Fibroblast of peridontal ligament (primary cell): Measurements from ENCODE around the gene PITPNB.

Experiments
- DNase-seq: peaks from one replicate; pipeline ENCODE4 v3.0.0-alpha.2; 2010; ENCODE audit errors: extremely low read depth

PITPNB gene

GRCh38 chr22:27834364-27835185 is 84.5 kb downstream of the PITPNB start:
- no peak for DNase-seq

GRCh38 chr22:27833803-27834202 is 85.3 kb downstream of the PITPNB start:
- no peak for DNase-seq

GRCh38 chr22:27832606-27833005 is 86.5 kb downstream of the PITPNB start:
- DNase-seq: no peak

GRCh38 chr22:27829620-27830019 is 89.4 kb downstream of the PITPNB start:
- no peak for DNase-seq

DNA sequence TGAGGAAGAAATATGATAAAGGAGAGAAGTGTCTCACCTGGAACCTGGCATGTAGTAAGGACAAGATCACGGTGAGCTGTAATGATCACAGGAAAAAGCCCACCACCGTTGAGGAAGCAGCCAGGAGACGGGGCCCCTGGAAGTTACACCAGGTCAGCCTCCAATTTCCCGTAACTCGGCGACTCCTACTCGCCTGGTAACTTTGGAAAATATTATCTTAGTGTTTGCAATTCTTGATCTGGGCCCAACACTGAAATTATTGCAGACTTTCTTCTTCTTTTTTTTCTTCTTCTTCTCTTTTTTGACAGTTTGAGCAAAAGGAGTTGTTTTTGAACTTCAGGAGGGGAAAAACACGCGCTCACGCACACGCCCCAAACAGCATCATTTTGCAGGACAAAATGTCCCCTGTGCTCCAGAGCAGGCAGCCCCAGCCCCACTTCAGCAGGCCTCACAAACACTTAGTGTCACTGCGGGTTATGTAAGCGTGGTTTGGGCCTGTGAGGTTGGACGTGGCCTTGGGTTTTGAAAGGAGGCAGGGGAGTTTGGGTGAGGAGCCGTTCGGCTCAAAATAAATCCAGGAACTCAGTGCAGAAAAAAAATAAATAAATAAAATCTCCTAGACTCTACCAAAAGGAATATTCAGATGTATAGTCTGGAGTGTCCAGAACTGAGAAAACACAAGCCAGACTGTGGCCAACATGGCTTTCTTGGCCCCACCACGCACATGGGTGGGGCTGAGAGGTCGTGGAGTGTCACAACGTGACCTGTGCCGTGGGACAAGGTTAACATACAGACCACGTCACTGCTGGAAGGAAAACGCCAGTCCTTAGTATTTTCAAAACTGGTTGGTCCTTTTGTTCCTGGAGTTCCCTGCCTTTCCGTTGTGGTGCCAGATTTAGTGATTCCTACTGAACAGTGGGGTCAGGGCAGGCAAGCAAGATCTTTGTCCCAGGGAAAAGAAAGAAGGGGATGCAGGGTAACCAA is 91.2 kb downstream of the PITPNB start:
- no peak for DNase-seq

DNA sequence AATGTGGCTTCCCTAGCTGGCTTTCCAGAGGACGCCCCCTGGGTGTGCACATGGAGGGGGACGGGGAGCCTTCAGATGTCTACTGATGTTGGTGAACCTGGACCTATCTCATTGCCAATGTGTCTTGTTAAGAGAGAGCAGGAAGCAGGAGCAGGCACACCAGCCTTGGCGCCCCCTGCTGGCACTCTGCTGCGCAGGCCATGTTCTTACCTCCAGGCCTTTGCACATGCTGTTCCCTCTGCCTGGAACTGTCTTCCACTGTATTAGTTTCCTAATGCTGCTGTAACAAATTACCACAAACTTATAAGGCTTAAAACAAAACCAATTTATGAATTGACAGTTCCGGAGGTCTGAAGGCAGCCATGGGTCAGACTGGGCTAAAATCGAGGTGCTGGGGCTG is 93.9 kb downstream of the PITPNB start:
- no peak for DNase-seq

DNA sequence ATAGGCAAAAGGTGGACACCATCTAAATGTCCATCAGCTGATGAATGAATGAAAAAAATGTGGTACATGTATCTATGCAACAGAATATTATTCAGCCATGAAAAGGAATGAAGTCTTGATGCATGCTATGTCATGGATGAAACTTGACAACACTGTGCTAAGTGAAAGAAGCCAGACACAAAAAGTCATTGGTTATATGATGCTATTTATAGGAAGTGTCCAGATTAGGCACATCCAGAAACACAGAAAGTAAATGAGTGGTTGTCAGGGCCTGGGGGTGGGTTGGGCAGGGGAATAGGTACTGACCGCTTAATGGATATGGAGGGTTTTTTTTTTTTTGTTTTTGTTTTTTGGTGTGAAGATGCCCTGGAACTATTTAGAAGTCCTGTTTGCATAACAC is 95.8 kb downstream of the PITPNB start:
- DNase-seq: no peak

DNA sequence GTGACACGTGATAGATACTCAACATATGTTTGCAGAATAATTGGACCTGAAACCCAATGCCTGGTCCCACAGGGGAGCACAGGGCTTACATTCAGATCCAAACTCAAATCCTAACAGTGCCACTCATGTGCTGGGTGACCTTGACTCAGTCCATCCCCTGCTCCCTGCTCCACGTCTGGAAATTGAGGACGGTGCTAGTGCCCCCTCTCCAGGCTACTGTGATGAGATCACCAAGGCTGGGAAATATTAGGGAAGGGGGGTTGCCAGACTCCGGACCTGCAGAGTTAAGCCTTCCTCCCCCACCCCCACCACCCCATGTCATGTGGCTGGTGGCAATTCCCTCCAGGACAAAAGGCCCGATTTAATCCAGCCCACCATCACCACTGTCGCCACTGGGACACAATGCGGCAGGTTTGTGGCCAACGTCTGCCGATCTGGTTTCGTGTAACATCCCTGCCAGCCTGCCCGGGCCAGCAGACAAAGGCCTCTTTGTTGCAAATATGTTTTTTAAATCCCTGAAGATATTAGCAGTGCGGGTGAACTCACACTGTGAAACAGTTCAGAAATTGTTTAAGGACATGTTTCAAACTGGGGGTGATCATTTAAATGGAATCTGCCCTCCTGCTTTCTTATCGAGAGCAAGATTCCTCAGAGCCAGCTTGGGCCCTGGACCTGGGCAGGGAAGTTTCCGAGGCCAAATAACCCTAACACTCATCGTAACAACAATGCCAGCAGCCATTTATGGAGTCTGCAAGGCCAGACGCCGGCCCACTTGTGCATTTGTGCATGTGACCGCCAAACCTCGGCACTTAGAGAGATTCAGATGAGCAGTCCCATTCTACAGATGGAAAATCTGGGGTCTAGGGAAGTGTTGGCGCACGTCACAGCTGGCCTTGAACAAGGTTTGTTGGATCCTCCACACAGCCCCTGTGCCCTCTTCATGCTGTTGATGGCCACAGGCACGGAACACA is 97.9 kb downstream of the PITPNB start:
- DNase-seq: no peak

GRCh38 chr22:27816552-27816951 is 102.5 kb downstream of the PITPNB start:
- no peak for DNase-seq

DNA sequence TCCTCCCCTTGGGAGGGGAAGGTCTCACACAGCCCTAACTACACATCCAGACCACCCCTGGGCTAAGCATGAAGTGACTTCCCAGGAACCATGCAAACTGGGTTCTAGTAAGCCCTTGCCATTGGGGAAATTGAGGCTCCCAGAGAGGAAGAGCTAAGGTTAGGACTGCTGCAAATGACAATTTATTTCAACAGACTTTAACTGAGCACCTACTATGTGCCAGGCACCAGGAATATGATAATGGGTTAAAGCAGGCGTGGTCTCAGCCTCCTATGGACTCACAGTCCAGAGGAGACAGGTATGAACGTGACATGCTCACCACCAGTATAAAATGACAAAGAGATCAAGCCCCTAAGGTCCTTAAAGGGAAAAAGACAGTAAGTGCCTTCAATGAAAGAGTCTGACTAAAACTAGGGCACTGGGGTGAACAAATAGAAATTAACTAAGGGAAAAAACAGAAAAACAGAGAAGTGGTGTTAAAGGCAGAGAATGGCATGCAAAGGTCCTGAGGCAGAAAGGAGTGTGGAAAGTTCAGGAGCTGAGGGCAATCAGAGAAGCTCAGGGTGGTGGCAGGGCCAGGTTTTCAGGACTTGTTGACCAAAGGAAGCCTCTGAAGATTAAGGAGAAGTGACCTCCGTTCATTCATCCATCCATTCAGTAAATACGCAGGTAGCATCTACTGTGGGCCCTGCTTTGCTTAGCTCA is 103.1 kb downstream of the PITPNB start:
- no peak for DNase-seq

- no peak for DNase-seq
These were observed 104.1 kb downstream of the PITPNB start for GRCh38 chr22:27814993-27815392.

DNA sequence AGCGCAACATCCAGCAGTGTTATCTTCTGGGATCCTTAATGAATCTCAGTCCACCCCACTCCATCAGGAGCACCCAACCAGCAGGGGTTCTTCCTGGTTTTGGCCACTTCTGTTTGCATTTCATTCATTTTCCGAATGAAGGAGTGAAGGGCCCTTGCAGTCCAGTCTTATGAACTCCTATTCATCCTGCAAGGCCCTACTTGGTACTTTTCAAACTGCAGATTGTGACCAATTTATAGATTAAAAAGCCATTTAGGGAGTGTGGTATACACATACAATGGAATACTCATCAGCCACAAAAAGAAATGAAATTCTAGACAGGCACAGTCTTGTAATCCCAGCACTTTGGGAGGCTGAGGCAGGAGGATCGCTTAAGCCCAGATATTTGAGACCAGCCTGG is 107.3 kb downstream of the PITPNB start:
- DNase-seq: no peak

GRCh38 chr22:27810609-27811151 is 108.4 kb downstream of the PITPNB start:
- DNase-seq: peak; percentile 80

DNA sequence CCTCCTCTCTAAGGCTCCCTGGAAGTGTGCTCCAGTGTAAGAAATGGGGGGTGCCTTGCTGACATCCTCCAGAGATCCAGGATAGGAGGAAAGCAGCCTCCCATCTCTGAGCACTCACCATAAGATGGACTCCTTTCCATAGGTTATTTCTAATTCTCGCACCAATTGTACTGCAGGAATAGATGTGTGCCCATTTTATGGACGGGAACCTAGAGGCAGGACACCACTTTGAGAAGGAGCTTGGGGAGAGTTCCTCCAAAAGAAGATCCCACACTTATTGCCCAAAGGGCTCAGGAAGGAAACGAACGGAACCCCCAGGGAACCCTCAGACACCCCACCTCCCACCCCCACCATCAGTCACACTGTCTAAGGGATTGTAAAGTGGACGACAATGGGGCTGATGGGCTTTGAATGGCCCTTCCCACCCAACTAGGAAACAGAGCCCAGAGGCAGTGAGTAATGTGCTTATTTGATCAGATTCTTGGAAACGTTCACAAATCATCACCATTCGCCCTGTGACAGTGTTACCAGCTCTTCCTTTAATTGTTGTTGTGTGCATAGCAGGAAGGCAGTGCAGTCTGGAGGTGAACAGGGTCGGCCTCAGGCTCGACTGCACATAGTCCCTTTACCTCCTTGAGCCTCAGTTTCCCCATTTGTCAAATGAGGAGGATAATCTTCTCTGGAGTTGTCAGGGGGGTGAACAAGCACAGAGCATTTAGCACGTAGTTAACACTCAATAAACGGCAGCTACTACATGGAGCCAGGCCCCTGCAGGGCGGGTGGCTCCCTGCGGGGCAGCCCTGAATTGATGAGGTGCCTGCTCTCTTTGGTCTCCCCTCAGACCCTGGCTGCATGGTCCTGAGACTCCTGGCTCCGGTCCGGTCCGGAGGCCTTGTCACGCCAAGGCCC is 109.1 kb downstream of the PITPNB start:
- no peak for DNase-seq

GRCh38 chr22:27809226-27809603 is 109.8 kb downstream of the PITPNB start:
- no peak for DNase-seq

- DNase-seq: no peak
These were observed 110.4 kb downstream of the PITPNB start for GRCh38 chr22:27808451-27809225.

DNA sequence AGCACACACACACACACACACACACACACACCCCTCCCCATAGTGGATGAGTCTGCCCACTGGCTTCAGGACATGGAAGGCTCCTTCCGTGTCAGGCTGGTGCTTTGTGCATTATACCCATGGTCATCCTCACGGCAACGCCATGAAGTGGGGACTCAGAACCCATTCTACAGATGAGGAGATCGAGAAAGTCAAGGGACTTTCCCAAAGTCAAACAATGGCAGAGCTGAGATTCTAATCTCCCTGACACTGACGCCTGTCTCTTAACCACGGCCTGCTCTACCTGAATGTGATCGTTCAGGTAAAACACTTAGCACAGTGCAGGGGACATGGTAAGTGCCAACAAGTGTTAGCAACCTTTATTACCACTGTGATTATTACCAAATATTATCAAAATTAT is 113.2 kb downstream of the PITPNB start:
- DNase-seq: no peak

DNA sequence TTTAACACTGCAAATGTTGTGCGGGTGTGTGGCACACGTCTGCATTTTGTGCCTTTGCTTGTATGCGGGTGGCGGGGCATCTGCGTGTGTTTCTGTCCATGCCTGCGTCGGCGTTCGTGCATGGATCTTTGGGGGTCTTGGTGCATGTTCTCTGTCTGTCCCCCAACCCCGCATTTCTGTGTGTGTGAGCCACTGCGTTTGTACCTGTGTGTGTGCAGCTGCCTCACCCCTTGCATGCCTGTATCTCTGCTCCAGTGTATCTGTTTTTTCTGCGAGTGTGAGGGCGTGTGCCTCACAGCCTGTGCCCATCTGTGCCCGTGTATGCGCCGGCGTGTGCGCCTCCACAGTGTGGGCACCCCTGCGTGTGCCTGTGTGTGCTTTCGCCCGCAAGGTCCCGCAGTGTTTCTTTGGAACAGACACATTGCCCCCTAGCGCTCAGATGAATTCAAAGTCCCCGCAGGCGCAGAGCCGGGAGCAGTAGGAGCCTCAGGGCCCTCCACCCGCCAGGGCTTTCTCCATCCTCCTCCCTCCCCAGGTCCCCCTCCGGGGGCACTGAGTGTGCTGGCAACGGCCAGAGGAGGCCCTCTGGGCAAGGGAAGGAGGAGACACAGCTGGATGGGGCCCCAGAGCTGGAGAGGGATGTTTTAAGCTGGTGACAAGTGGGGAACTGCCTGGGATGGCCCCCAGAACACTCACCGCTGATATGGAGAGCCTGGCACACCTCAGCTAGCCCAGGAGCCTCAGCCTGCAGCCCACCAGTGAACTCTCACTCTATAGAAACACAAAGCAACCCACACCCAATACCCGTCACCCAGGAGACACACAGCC is 114.4 kb downstream of the PITPNB start:
- DNase-seq: no peak
